GM19463 (cell line): ENCODE measurements around the gene ASPSCR1.

Source experiments
- ATAC-seq: cut with Tn5 transposase; IDR thresholded peaks from one replicate; pipeline ENCODE4 v1.9.1; 2021; ENCODE audit warnings: mild to moderate bottlenecking, moderate library complexity; ENCODE audit not compliant: unreplicated experiment

Gene ASPSCR1

DNA sequence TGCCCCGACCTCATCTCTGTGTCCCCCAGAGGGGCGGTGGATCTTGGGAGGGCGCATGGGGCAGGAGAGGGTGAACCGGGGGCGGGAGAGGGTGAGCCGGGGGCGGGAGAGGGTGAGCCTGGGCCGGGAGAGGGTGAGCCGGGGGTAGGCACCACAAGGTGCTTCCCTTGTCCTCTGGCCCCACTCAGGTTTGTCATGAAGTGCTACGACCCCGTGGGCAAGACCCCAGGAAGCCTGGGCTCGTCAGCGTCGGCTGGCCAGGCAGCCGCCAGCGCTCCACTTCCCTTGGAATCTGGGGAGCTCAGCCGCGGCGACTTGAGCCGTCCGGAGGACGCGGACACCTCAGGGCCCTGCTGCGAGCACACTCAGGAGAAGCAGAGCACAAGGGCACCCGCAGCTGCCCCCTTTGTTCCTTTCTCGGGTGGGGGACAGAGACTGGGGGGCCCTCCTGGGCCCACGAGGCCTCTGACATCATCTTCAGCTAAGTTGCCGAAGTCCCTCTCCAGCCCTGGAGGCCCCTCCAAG lies 18.9 kb downstream of the ASPSCR1 start:
- ATAC-seq: no peak

DNA sequence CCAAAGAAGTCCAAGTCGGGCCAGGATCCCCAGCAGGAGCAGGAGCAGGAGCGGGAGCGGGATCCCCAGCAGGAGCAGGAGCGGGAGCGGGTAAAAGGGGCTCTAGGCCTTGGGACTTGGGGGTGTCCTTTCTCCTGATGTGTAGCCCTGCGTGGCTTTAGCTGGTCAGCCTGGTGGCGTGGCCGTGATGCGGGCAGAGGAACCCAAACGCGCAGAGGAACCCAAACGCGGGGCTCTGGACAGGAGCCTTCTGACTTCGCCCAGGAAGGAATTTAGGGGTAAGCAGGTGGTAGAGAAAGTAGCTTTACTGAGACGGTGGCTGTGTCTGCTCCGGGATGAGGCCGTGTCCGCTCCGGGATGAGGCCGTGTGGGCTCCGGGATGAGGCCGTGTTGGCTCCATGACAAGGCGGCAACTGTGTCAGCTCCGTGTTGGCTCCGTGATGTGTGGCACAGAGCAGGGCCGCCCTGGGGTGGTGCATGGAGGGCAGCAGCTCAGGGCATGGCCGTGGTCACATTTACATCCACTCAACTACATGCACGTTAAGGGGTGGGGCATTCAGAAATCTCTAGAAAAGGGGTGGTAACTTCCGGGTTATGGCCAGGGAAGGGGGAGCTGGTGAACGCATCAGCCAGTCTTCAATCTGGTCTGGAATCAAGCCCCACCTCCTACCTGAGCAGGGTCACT lies 19.5 kb downstream of the ASPSCR1 start:
- no peak for ATAC-seq

DNA sequence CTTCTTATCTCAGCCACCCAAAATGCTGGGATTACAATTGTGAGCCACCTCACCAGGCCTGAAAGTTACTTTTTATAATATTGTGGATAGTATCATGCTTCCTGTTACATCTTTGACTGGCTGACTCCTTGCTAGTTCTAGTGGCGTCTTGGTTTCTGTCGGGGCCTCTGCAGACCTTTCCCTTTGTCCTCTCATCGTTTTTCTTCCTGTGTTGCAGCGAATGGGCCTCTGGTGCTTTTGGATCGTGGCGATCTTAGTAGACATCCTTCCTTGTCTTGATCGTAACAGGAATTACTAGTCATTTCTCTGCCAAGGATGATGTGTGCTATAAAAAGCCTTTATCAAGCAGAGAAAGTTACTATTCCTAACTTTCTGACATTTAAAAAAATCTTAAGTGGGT lies 20.8 kb downstream of the ASPSCR1 start:
- ATAC-seq: no peak

DNA sequence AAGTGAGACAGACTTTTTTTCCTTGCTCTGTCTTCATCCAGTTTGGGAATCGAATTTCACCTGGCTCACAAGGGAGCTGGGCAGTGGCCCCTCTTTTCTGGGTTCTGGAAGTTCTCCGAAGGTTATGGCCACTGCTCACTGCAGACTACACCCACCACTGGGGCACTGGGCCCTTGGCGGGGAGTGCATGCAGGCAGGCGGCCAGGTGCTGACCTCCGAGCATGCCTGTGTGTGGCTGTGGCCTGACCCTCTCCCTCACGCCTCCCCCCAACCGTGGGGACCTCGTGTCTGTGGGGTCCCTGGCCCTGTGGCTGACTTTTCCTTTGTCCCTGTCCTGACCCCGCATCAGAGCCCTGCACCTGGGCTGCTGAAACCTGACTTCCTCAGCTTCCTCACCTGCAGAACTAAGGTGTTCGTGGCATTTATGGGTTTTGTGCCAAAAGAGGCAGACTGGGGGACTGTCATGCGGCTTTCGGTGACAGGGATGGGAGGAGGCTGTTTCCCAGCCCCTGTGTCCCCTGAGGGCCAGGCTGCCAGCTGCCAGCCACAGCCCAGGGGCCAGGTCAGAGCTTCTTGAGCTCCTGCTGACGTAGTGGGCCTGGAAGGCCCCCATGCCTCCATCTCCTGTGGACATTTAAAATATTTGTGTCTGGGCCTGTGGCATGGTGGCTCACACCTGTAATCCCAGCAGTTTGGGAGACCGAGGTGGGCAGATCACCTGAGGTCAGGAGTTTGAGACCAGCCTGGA lies 21.4 kb downstream of the ASPSCR1 start:
- ATAC-seq: no peak

DNA sequence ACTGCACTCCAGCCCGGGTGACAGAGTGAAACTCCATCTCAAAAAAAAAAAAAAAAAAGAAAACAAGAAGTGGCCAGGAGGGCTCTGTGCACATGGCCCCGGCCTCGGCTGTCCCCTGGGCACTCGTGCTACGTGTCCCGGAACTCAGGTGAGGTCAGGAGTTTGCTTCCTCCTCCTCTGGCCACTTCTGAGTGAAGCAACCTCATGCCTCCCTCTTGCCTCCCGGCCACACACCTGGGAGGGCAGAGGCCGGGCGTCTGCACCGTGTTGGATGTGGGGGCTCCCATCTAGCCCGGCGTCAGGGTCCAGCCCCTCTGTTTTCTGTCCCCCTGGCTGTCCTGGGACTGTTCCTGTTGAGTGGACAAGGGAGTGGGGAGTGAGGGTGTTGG lies 22.2 kb downstream of the ASPSCR1 start:
- no peak for ATAC-seq

DNA sequence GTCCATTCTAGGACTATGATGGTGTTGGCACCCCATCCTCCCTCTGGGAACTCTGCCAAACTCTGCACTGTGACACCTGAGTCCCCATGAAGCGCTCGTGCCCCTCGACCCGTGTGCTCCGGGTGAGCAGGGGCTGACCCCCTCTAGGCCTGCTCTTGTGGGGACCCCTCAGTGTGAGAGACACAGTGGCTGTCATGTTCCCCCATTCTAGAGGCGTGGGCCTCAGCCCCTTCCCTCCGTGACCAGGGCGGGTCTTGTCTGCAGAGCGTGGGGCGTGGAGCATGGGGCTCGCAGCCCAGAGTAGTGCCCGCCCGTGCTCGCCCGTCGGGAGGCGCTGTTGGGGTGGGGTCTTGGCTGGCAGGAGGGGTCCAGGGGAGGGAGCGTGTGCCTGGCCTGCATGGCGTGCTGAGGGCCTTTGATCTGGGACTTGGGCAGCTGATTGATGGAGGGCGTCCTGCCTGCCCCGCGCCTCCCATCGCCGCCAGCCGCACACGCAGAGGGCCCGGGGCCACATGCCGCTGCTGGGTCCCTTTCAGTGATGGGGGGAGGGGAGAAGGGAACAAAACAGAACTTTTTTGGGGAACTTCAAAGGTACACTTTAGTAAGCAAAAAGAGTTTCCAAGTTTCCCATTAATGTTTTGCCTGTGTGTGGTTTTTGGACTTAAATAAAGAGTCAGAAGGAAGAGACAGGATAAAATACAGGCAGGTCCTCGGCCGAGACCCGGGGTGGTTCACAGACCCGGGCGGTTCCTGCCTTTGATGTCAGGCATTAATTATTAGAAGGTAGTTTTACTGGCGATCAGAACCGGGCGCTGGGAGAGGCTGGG lies 22.8 kb downstream of the ASPSCR1 start:
- no peak for ATAC-seq

DNA sequence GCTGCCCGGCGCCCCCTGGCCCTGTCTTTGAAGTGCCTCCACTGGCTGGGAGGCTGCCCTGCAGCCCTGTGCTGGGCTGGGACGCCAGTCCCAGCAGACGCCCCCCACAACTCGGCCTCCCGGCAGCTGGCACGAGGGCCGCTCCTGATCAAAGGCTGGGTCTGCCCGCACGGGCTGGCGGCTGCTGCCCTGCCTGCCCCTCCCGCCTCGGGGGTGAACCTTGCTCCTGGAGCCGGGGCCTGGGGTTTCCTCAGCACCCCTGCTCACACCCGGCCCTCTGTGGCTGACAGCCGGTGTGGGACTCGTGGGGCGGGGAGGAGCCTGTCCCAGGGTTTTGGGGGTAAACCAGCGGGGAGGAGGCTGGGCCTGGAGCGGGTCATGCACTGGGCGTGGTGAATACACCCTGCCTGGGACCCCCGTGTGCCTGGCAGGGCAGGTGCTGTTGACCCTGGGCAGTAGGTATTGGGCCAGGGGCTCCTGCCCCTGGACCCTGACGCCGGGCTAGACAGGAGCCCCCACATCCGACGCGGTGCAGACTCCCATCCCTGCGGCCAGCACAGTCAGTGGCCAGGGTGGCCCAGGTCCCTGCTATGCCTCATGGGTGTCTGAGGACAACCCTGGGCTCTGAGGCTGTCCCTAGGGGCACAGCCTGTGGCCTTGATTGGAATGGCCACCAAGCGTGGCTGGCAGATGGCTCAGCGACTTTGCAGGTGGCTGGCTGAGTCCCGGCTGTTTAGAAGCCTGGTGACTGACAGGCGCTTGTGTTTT lies 23.6 kb downstream of the ASPSCR1 start:
- ATAC-seq: no peak

DNA sequence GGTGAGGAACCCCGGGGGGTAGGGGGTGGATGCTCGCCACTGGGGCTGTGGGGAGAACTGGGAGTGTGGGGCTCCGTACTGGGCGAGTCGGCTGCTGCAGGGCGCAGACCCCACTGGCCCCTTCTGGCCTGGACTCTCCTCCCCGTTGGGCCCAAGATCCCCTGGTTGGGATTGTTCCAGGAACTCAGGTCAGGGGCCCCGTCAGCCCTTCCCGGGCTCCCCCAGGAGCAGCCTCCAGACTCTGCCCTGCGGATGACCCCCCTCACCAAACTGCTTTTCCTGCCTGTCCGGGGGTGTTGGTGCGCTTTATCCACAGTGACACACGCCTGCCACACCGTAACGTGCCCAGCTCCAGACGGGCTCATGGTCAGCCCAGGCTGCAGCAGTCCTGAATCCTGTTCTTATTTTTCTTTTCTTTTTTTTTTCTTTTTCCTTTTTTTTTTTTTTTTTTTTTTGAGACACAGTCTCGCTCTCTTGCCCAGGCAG lies 24.2 kb downstream of the ASPSCR1 start:
- ATAC-seq: no peak

DNA sequence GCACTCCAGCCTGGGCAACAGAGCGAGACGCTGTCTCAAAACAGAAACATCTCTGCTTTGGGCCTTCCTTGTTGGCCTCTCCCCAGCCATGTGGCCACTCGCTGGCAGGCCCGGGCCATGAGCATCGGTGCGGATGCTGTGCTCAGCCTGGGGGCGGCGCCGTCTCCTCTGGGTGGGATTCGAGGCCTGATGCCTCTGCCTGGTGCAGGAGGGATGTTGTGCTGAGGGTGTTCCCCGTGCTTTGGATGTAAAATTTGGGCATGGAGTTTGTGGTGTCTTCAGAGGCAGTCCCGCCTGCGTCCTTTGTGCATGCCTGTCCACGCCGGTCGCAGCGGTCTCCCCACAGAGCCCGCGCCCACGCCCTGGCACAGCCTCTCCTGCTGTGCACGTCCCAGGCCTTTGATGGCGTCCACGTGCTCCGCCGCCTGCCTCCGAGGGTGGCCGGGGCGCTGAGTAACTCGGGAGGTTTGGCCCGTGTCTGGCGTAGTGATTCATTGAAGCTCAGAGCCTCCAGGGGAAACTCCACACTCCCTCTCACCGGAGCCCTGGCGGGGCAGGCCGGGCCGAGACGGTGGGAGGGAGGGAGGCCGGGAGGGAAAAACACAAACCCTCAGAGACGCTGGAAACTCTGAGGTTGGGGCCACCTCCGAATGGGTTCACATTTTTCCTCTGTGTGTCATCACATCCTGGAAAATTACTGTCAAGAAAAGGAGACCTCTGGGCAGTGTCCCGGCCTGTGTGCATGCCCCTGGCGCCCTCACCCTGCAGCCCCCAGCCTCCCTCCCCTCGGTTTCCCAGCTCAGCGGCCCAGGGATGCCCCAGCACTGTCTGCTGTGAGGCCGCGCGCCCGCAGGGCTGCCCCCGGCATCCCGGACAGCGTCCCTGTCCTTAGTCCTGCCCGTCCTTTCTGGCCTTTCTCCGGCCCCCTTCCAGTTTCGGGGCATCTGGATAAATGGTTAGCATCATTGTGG lies 26.3 kb downstream of the ASPSCR1 start:
- ATAC-seq: no peak

DNA sequence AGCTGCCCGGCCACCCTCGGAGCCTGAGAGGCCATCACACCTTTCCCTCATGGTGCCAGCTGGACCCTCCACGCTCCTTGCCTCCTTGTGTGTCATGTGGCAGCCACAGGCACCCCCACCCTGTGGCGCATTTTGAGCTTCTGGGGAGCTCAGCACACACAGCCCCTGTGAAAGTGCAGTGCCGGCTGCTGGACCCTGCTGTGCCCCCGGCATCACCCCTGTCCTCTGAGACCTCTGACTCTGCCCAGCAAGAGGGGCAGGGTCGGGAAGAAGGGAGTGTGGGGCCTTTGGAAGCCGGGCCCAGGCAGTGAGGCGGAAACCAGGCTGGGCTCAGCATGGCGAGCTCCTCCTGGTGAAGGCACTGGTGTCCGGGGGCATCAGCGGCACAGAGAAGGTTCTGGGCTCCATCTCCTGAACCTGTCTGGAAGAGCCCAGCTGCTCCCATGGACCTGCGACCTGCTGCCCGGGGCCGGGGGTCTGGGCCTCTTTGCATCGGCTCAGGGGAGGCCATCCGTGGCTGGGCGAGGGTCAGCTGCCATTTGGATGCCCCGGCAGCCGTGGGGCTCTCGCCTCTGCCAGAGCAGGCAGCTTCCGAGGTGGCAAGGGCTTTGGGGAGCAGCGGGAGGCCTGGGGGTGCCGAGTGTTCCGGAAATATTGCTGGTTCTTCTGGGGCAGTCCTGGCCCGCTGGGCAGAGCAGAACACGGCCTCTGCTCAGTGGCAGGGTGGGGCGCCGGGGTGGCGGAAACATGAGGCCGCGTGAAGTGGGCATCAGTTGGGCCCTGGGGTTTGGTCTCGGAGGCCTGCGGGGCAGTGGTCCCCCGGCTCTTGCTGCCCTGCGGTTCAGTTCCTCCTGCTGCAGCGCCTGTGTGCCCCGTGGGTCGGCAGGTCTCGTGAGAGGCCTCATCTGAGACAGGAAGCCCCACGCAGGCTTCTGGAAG lies 27.4 kb downstream of the ASPSCR1 start:
- ATAC-seq: no peak

DNA sequence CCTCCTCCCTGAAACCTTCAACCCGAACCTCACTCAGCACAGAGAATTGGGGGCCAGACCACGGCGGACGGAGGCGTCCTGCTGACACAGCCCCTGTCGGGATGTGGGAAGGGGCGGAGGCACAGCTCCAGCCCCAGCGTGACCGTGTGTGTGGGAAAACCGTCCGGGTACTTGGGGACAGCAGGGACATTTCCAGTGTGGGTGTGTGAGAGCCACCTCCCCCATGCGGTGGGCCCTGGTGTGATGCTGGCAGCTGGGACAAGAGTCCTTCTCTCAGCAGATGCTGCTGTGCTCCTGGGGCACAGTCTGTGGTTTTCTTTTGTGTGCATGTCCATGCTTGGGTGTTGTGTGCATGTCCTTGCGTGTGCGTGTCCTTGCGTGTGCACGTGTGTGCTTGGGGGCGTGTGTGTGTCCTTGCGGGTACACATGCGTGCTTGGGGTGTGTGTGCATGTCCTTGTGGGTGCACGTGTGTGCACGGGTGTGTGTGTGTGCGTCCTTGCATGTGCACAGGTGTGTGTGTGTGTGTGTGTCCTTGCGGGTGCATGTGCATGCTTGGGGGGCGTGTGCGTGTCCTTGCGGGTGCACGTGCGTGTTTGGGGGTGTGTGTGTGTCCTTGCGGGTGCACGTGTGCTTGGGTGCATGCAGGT lies 28.4 kb downstream of the ASPSCR1 start:
- ATAC-seq: no peak

DNA sequence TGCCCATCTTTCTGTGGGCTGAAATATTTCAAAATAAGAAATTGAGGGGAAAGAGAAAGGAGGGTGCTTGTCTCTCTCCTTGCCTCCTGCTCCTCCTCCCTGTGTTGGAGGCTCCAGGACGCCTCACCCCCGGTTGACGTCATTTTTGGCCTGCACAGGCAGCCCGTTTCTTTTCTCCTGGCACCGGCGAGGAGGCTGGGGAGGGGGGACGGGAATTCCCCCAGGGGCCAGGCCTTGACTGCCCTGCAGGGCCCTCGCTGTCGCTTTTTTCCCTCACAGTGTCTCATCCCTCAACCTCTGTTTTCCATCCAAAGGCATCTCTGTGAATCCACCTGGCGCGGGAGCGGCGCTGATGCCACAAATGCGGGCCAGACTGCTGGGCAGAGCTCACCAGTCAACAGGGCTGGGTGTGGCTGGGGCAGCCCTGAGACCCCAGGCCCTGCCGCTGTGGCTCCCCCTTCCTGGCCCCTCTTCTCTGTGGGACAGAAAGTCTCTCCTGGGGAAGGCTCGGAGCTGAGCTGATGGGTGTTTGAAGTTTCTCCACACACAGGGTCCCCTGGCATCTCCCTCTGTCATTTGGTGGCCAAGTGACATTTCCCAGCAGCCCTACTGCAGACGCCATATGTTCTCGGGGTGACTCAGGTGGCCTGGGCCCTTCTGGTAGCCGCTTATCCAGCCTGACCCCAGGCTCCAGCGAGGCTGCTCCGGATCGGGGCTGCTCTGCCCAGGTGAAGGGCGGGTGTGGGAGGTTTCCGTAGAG lies 29.2 kb downstream of the ASPSCR1 start:
- no peak for ATAC-seq

DNA sequence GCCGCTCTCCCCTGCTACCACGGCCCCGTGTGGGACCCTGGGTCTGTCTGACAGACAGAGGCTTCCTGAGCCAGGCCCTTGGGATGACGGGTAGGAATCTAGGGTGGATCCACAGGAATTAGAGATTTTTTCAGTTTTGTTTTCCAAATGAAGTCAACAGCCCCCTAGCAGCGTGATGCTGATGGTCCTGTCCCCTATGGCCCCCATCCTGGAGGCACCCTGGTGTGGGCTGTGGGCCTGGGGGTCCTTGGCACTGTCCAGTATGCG lies 29.7 kb downstream of the ASPSCR1 start:
- ATAC-seq: no peak

DNA sequence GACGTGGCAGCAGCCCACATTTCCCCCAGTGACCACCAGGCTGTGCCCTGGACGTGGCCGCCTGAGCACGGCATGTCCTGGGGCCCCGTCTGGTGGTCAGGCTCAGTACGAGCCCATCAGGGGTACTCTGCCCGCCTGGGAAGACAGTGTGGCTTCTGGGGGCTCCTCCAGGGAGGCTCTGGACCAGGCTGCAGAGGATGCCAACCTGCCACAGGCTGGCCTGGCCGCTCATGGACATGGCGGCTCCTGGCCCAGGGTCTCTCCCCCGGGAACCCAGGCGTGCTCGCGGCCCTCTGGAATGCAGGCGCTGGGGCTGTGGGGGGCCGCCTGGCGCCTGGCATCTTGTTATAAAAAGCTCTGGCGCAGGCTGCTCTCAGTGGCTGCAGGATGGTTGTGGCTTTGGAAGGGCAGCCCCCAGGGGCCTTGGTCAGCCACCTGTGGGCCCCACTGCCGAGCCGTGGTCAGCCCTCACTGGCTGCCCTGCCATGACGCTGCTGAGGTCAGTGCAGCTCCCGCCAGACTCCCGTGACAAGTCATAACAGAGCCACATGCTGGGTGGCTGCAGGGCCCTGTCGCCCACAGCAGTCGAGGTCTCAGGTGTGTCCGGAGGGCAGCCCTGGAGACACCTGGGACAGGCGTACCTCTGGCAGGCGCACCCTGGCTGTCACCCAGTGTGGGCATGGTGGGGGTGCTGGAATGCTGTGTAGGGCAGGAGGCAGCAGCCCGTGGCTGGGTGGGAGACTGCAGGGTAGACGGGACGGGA lies 30.2 kb downstream of the ASPSCR1 start:
- ATAC-seq: no peak

DNA sequence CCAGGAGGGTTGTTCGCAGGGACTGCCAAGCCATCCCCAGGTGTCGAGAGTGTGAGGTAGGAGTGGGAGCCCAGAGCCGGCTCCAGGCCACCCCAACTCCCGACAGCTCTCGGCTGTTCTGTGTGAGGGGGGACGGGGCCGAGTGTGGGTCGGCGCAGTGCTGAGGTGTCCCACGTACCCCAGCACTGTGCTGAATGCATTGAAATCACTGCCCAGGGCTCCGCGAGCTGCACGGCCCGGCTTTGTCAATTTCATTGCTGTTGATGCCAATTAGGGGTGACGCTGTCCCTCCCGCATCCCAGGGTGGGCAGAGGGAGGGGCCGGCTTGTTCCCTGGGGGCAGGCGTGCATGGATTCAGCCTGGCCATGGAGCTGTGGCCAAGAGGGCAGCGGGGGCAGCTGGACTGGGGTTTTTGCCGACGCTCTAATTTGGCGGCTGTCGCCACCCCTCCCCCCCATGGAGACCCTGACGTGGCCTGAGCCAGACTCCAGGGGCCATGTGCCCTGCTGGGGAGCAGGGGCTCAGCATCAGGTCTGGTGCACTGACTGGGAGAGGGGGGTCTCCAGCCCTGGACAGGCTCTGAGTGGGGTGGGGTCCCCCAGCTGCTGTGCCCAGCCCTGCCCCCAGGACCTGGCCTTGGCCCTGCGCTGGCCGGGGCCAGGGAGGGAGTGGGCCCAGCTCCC lies 31.0 kb downstream of the ASPSCR1 start:
- ATAC-seq: no peak

DNA sequence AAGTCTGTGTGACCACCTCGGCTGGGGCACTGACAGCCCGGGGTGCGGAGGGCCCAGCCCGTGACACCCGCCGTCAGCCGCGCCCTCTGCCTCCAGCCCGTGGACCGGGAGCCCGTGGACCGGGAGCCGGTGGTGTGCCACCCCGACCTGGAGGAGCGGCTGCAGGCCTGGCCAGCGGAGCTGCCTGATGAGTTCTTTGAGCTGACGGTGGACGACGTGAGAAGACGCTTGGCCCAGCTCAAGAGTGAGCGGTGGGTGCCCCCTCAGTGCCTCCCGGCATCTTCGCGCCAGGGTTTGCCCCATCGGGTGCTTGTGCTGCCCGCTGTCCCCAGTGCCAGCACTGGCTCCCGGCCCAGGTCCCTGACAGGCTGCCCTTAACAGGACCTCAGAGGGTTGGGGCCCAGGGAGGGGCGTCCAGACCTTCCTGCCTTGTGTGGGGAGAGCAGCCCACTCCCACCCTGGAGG lies 31.5 kb downstream of the ASPSCR1 start:
- ATAC-seq: no peak
